COLO668 (cell line): Measurements from ENCODE around the gene KDM5A.

Experiments
- DNase-seq: peaks from one replicate; lab custom pipeline; 2025; ENCODE audit not compliant: unreplicated experiment; lab: John Stamatoyannopoulos, UW

The KDM5A gene

GRCh38 chr12:275812-276211 is 113.3 kb downstream of the KDM5A start:
- DNase-seq, result no peak

- DNase-seq, result no peak
Measured at GRCh38 chr12:273382-273781, 115.7 kb downstream of the KDM5A start.

- no peak for DNase-seq
Measured at GRCh38 chr12:272942-273341, 116.2 kb downstream of the KDM5A start.

GRCh38 chr12:271161-271560 is 118.0 kb downstream of the KDM5A start:
- DNase-seq, result no peak

- DNase-seq, result no peak
Measured at GRCh38 chr12:269191-269590, 119.9 kb downstream of the KDM5A start.

- no peak for DNase-seq
Measured at GRCh38 chr12:268483-268840, 120.7 kb downstream of the KDM5A start.

GRCh38 chr12:267581-268482 is 121.3 kb downstream of the KDM5A start:
- DNase-seq, result no peak

- DNase-seq, result no peak
Measured at GRCh38 chr12:265096-265495, 124.0 kb downstream of the KDM5A start.

GRCh38 chr12:264269-264668 is 124.9 kb downstream of the KDM5A start:
- DNase-seq, result no peak

- no peak for DNase-seq
Measured at GRCh38 chr12:263574-263973, 125.5 kb downstream of the KDM5A start.

GRCh38 chr12:262817-263216 is 126.3 kb downstream of the KDM5A start, which contains the start of gene SLC6A13:
Gene SLC6A13, minus strand, starts transcription at chr12:262836. Its CDS starts 2,784 bp downstream, at chr12:260052.
- DNase-seq, result no peak

- DNase-seq, result no peak
Measured at GRCh38 chr12:262113-262512, 127.0 kb downstream of the KDM5A start.

- DNase-seq, result no peak
Measured at GRCh38 chr12:257521-258321, 131.4 kb downstream of the KDM5A start.

GRCh38 chr12:256958-257357 is 132.2 kb downstream of the KDM5A start:
- no peak for DNase-seq

GRCh38 chr12:256225-256624 is 132.9 kb downstream of the KDM5A start:
- no peak for DNase-seq

GRCh38 chr12:254912-255311 is 134.2 kb downstream of the KDM5A start:
- no peak for DNase-seq

- DNase-seq, result no peak
Measured at GRCh38 chr12:254039-254438, 135.1 kb downstream of the KDM5A start.

- no peak for DNase-seq
Measured at GRCh38 chr12:253116-253831, 135.8 kb downstream of the KDM5A start.

- DNase-seq, result peak; percentile 13
Measured at GRCh38 chr12:252636-253035, 136.5 kb downstream of the KDM5A start.

GRCh38 chr12:247271-247670 is 141.8 kb downstream of the KDM5A start:
- no peak for DNase-seq

- no peak for DNase-seq
Measured at GRCh38 chr12:243381-243780, 145.7 kb downstream of the KDM5A start.
